GM18861 (cell line): Measurements from ENCODE around the gene RFXANK.
"Not testable (repeated sequence)": the region's sequence is repeated elsewhere in the genome, so short reads cannot be mapped to it uniquely, and the experiment has no call there.

Experiments
- ATAC-seq: cut with Tn5 transposase; IDR thresholded peaks from one replicate; pipeline ENCODE4 v1.9.1; 2021; ENCODE audit not compliant: unreplicated experiment

Gene RFXANK

GRCh38 chr19:19204181-19204580, 12.1 kb downstream of the RFXANK start:
- no peak for ATAC-seq

GRCh38 chr19:19205416-19206410, 13.7 kb downstream of the RFXANK start:
- ATAC-seq = no peak

- no peak for ATAC-seq
These were observed 14.9 kb downstream of the RFXANK start for GRCh38 chr19:19206938-19207337.

GRCh38 chr19:19207637-19208572, 15.8 kb downstream of the RFXANK start:
- ATAC-seq = no peak

GRCh38 chr19:19209372-19209771, 17.3 kb downstream of the RFXANK start:
- no peak for ATAC-seq

- ATAC-seq = no peak
These were observed 19.7 kb downstream of the RFXANK start, which contains the start of gene NCAN for GRCh38 chr19:19211499-19212420. NCAN (plus strand) TSS chr19:19211958; CDS start chr19:19216954, 4,996 bp downstream.

GRCh38 chr19:19212916-19213315, 20.9 kb downstream of the RFXANK start:
- ATAC-seq = no peak

GRCh38 chr19:19213426-19214158, 21.5 kb downstream of the RFXANK start:
- ATAC-seq = no peak

GRCh38 chr19:19214159-19214490, 22.1 kb downstream of the RFXANK start:
- ATAC-seq = no peak

- ATAC-seq = no peak
These were observed 22.8 kb downstream of the RFXANK start for GRCh38 chr19:19214892-19215291.

GRCh38 chr19:19215792-19216191, 23.7 kb downstream of the RFXANK start:
- no peak for ATAC-seq

GRCh38 chr19:19217099-19217498, 25.0 kb downstream of the RFXANK start:
- ATAC-seq = no peak

- no peak for ATAC-seq
These were observed 26.9 kb downstream of the RFXANK start for GRCh38 chr19:19218911-19219310.

- not testable (repeated sequence) for ATAC-seq
These were observed 28.9 kb downstream of the RFXANK start for GRCh38 chr19:19221000-19221399.

- no peak for ATAC-seq
These were observed 31.0 kb downstream of the RFXANK start for GRCh38 chr19:19223060-19223459.

GRCh38 chr19:19223636-19224035, 31.6 kb downstream of the RFXANK start:
- ATAC-seq = no peak

- no peak for ATAC-seq
These were observed 32.2 kb downstream of the RFXANK start for GRCh38 chr19:19224150-19224851.

GRCh38 chr19:19224852-19225494, 32.9 kb downstream of the RFXANK start:
- no peak for ATAC-seq

GRCh38 chr19:19226204-19226603, 34.1 kb downstream of the RFXANK start:
- no peak for ATAC-seq
